Measurements from ENCODE around the gene ABAT. TPM values are rescaled to one million over a fixed set of nuclear protein-coding genes. Genes with fewer than 3 reads are reported as not detected.
"Not testable (repeated sequence)": the region's sequence is repeated elsewhere in the genome, so short reads cannot be mapped to it uniquely, and the experiment has no call there.

ABAT gene
- total RNA-seq, 1 donor from 2014 or later, result 2.6 TPM

DNA sequence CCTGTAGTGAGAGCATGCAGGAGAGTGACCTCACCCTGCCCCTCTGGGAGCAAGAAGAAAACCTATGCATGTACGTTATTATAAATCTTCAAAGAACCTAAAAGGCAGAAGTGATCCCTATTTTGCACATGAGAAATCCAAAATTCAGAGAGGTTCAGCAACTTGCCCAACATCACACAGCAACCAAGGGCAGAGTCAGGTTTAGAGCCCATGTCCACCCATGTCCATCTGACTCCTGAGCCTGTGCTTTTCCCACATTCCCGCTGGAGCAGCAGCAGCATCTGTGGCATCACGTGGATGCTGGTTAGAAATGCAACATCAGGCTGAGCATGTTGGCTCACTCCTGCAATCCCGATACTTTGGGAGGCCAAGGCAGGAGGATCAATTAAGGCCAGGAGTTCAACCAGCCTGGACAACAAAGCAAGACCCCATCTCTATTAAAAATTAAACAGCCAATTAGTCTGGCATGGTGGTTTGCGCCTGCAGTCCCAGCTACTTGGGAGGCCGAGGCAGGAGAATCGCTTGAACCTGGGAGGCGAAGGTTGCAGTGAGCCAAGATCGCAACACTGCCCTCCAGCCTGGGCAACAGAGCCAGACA is 26.6 kb upstream of the ABAT start:
- DNase-seq (no peak), ATAC-seq (no peak)
- intact Hi-C loops (cut with micrococcal nuclease), result no loop called here

GRCh38 chr16:8648877-8649276 is 25.5 kb upstream of the ABAT start:
- ATAC-seq, result no peak

DNA sequence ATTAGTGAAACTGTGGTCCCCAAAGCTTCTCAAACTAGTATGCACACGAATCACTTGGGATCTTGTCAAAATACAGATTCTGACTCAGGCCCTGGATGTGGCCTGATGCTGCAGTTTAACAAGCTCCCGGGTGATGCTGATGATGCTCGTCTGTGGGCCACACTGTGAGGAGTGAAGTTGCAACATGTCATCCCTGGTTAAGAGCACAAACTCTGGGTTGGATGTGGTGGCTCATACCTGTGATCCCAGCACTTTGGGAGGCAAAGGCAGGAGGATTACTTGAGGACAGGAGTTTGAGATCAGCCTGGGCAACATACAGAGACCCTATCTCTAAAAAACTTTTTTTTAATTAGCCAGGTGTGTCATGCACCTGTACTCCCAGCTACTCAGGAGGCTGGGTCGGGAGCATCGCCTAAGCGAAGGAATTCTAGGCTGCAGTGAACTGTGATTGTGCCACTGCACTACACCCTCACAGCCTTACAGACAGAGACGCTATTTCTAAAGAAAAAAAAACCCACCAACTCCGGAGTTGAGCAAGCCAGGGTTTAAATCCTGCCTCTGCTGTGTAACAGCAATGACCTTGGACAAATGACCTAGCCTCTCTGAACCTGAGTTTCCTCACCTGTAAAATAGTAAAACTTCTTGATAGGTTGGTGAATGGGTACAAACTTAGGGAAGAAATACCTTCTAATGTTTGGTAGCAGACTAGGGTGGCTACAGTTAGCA is 24.4 kb upstream of the ABAT start:
- ATAC-seq (no peak), DNase-seq (no peak)
- intact Hi-C loops (cut with micrococcal nuclease), result no loop called here

More at GRCh38 chr16:8648877-8649276, 25.5 kb upstream of the ABAT start:
- DNase-seq, result no peak
- intact Hi-C loops (cut with micrococcal nuclease), result no loop called here

DNA sequence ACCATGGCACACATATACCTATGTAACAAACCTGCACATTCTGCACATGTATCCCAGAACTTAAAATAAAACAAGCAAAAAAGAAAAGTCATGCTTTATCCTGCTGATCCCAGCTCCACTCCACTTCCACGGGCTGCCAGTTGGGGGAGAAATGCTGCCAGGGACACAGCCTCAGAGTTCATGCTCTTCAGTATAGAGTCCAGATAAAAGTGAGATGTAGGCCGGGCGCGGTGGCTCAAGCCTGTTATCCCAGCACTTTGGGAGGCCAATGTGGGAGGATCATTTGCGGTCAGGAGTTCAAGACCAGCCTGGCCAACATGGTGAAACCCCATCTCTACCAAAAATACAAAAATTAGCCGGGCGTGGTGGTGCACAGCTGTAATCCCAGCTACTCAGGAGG is 22.5 kb upstream of the ABAT start:
- ATAC-seq; intact Hi-C loops (cut with micrococcal nuclease): not testable (repeated sequence)

GRCh38 chr16:8655184-8655717 is 19.2 kb upstream of the ABAT start:
- intact Hi-C loops (cut with micrococcal nuclease), result no loop called here
- peak; percentile 54 for ATAC-seq

More for the DNA sequence above, 22.5 kb upstream of the ABAT start:
- DNase-seq, result not testable (repeated sequence)

GRCh38 chr16:8656376-8656775 is 18.0 kb upstream of the ABAT start:
- ATAC-seq, result no peak
- no peak for DNase-seq
- intact Hi-C loops (cut with micrococcal nuclease), result no loop called here

More at GRCh38 chr16:8655184-8655717, 19.2 kb upstream of the ABAT start:
- no peak for DNase-seq

GRCh38 chr16:8660841-8661301 is 13.5 kb upstream of the ABAT start:
- ATAC-seq, result peak; percentile 88
- intact Hi-C loops (cut with micrococcal nuclease), result no loop called here
- DNase-seq, result peak; percentile 81

GRCh38 chr16:8661703-8662102 is 12.7 kb upstream of the ABAT start:
- intact Hi-C loops (cut with micrococcal nuclease), result no loop called here
- ATAC-seq (no peak), DNase-seq (no peak)

- intact Hi-C loops (cut with micrococcal nuclease), result no loop called here
- no peak for DNase-seq
- no peak for ATAC-seq
Observed at GRCh38 chr16:8663192-8664089, 11.0 kb upstream of the ABAT start.

DNA sequence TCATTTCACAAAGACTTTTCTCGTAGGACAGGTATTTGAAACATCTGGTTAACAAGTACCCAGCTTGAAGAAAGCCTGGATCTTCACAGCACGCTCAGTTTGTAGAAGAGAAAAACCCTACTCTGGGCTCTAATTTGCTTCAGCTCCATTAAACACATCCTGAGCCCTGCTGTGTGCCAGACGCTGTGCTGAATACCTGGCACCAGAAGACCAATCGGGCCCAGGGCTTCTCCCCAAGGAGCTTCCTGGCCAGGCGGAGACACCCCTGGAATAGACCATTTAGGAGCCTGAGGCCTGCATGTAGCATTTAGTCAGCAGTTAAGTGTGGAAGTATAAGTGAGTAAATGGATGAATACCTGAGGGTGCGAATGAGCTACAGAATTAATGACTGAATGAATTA is 8.9 kb upstream of the ABAT start:
- no peak for ATAC-seq
- intact Hi-C loops (cut with micrococcal nuclease), result loop anchor here (5.0 kb wide), 1 partner anchor 127 kb away; no protein-coding TSS in a partner anchor

GRCh38 chr16:8667492-8667891 is 6.9 kb upstream of the ABAT start:
- DNase-seq, result no peak
- intact Hi-C loops (cut with micrococcal nuclease), result loop anchor here (5.0 kb wide), 1 partner anchor 125 kb away; no protein-coding TSS in a partner anchor
- ATAC-seq, result no peak

More for the DNA sequence above, 8.9 kb upstream of the ABAT start:
- no peak for DNase-seq

DNA sequence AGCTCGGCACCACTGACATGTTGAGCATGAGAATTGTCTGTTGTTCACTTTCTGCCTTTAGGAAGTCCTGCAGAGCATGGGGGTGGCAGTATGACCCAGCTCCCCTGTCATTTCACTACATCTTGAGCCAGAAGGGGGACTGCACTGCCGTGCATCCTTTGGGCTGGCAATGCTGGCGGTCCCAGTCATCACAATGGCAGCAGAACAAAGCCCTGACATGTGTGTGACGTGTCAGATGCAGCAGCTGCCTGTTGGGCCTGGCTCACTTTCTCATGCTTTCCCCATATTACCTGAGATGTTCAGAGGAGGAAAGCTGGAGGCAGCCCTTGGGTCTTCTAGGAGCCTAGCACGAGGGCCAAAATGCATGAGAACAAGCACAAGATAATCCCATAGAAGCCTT is 6.3 kb upstream of the ABAT start:
- ATAC-seq, result no peak
- intact Hi-C loops (cut with micrococcal nuclease), result loop anchor here (5.0 kb wide), 1 partner anchor 124 kb away; no protein-coding TSS in a partner anchor

GRCh38 chr16:8669481-8669880 is 4.9 kb upstream of the ABAT start:
- no peak for ATAC-seq
- no peak for DNase-seq
- intact Hi-C loops (cut with micrococcal nuclease), result loop anchor here (5.0 kb wide), 1 partner anchor 123 kb away; no protein-coding TSS in a partner anchor

More for the DNA sequence above, 6.3 kb upstream of the ABAT start:
- DNase-seq, result no peak

GRCh38 chr16:8670014-8670560 is 4.3 kb upstream of the ABAT start:
- intact Hi-C loops (cut with micrococcal nuclease), result no loop called here
- ATAC-seq, result no peak
- no peak for DNase-seq

DNA sequence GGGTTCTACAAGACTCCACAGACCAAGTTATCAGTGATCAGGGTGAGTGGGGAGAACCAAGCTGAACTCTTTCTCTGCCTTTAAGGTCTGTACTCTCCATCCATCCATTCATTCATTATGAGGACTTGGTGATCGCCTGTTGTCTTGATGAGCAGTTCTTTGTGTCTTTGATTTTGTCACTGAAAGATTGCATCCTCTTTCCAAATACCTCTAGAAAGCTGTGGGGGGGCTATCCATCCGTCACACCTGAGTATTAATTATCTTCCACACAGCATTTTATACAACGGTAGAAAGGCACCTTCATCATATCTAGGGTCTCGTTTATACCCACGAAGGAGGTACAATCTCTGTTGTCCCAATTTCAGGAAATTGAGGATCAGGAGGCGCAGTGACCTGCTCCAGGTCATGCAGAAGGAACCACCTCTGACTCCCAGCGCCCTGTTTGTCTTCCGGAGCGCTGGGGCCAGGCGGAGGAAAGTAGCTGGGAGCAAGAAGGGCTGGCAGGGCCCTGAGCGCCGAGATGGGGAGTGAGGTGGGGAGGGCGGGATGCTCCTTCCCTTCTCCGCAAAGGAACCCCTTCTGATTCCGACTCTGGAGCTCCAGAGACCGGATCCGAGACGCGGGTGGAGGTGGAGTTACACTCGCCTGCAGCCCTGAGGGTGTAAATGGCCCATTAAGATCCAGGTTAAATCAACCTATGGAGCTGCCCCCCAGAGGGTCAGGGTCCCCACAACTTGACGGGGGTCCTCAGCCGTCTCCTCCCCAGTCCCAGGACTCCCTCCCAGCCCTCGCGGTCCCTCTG is 605 bp upstream of the ABAT start:
- ATAC-seq (peak; percentile 71), DNase-seq (no peak)
- intact Hi-C loops (cut with micrococcal nuclease), result no loop called here

DNA sequence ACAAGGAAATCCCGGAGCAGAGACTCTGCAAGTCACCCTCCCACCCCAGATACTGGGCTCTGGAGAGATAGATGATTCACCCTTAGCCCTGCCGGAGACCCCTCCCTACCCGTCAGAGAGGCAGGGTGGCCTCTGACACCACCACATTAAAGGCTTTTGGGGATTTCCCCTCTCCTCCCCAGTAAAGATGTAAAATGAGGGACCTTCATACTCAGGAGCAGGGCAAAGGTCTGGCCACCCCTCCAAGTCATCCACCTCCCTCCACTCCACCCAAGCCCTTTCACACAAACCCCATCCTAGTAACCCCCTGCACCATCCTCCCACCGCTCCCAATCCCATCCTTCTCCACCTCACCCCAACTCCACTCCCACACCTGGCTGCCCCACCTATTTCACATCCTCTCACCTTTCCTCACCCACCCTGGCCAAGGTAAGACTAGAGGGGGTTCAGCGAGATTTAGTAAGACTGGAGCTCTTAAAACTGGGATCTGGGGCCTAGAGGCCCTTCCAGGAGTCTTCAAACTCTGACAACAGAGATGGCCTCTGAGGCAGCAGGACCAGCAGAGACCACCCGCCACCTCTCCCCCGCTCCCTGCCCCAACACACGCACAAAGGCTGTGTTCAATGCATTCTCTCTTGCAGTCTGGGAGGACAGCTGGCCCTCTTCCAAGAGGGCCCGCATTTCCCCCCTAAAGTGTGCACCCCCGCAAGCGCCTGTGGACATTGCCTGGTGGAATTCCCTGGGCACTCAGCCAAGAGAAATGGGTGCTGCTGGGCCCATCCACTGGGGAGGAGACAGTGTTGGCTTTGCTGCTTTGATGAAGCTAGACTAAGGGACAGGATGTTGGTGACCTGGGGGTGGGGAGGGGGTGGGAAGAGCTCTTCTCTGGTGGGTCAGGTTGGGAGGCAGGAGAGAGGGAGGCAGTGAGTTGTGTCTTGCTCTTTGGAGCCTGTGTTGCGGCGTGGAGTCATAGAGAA is 1.1 kb downstream of the ABAT start:
- ATAC-seq, result no peak
- intact Hi-C loops (cut with micrococcal nuclease), result no loop called here
- DNase-seq, result no peak

DNA sequence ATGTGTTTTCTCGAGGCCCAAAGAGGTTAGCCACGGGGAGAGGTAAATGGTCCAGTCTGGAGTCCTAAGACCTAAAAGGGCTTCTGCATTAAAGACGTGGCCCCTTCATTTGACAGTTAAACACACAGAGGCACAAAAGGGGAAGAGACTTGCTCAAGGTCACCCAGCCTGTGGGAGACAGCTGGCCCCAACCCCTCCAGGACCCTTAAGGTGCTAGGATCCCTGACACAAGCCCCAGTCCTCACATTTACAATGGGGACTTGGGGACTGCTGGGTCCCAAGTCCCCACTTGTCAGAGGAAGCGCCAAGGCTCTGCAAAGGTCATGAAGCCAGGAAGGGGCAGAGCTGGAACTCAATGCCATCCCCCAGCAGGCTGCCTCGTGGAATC is 1.7 kb downstream of the ABAT start:
- intact Hi-C loops (cut with micrococcal nuclease), result no loop called here

More for the DNA sequence above, 1.7 kb downstream of the ABAT start:
- ATAC-seq, result no peak
- DNase-seq, result no peak

Measured in left ventricle myocardium superior (tissue), 1 donor.